GM20431 (cell line): ENCODE results near the gene RTN4RL1.
"Not testable (repeated sequence)": the region's sequence is repeated elsewhere in the genome, so short reads cannot be mapped to it uniquely, and the experiment has no call there.

Experiments
- in situ Hi-C: fragments of 300-500 bp; cut with MseI, MboI; formaldehyde crosslinking; loops from one replicate; pipeline ENCODE4 v1.15.0; 2020; ENCODE audit warnings: low sequenced_read_pairs; ENCODE audit not compliant: unreplicated experiment

The RTN4RL1 gene

GRCh38 chr17:1985686-1986085, 39.4 kb downstream of the RTN4RL1 start:
- in situ Hi-C loops = no loop called here

DNA sequence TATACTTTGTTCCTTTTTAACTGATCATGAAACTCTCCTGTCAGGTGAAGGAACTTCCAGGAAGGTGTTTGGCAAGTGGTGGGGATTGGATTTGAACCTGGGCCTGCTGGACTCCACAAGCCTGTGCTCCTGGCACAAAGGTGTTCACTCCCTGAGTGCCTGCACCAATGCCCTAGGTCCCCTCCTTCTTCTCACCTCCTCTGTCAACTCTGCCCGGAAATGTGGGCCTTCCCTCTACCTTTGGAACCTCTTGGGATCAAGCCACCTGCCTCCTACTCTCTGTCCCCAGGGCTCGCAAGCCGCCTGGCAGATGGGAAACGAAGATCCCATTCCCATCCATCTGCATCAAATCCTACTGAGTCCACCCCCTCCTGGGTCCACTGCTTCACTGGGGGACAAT, 40.0 kb downstream of the RTN4RL1 start:
- in situ Hi-C loops = no loop called here

- in situ Hi-C loops = not testable (repeated sequence)
Measured at GRCh38 chr17:1982793-1983366, 42.3 kb downstream of the RTN4RL1 start.

DNA sequence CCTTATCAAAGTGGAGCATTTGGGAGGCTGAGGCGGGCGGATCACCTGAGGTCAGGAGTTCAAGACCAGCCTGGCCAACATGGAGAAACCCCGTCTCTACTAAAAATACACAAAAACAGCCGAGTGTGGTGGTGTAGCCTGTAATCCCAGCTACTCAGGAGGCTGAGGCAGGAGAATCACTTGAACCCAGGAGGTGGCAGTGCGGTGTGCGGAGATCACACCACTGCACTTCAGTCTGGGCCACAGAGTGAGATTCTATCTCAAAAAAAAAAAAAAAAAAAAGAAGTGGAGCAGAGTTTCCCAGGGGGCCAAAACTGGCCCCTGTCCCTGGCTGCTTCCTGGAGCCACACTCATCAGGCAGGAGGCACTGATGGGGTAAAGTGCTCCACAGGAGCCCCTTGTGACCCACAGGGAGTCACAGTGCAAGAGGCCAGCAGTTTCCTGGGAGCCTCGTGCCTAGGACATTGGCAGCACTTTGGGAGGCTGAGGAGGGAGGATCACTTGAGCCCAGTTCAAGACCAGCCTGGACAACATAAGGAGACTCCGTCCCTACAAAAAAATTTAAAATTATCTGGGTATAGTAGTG, 44.4 kb downstream of the RTN4RL1 start:
- in situ Hi-C loops = no loop called here

GRCh38 chr17:1979182-1979985, 45.8 kb downstream of the RTN4RL1 start:
- in situ Hi-C loops = no loop called here

- in situ Hi-C loops = no loop called here
Measured at GRCh38 chr17:1978396-1978949, 46.7 kb downstream of the RTN4RL1 start.

DNA sequence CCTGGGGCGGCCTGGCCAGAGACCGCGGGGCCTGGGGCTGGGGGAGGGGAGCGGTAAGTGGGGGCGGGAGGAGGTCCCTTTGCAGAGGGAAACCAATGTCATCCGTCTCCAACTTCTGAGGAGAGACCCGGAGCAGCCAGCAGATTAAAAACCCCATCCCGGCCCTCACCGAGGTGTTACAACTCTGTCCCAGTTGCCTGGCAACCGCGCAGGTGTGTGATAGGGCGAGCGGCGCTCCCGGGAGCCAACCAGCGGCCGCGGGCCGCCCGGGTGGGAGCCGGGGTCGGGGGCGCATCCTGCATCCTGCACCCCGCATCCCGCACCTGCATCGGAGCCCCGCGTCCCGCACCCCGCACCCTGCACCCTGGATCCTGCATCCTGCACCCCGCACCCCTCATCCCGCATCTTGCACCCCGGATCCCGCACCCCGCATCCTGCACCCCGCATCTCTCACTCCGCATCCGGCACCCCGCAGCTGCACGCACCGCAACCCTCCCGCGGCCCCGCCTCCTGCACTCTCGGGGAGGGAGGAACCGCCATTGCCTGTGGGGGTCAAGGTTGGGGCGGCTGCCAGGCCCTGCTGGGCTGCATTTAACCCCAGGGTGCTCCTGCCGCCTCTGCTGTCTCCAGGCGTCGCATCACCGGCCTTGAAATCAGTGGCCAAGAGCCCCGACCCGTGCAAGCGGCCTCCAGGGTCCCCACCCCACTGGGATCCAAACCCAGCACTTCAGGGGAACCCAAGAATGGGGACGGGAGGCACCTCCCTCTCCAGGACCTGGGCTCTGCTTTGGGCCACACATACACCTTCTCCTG, 47.3 kb downstream of the RTN4RL1 start:
- in situ Hi-C loops = no loop called here

DNA sequence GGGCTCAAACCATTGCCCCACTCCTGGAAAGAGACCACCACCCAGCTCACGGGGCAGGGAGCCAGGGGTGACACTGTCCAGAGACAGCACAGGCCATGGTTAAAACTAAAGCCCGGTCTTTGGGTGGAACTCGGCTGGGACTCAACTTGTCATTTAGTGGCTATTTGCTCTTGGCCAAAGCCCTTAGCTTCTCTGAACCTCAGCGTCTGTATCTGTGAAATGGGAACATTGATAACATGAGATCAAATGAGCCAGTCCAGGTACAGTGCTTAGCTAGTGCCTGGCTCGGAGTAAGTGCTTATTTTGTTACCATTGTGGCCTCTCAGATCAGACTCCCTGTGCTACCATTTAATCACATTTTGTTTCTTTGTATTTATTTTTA, 48.5 kb downstream of the RTN4RL1 start:
- in situ Hi-C loops = no loop called here

GRCh38 chr17:1976000-1976682, 49.0 kb downstream of the RTN4RL1 start:
- in situ Hi-C loops = no loop called here

GRCh38 chr17:1975573-1975972, 49.6 kb downstream of the RTN4RL1 start:
- in situ Hi-C loops = no loop called here

- in situ Hi-C loops = no loop called here
Measured at GRCh38 chr17:1972487-1973160, 52.5 kb downstream of the RTN4RL1 start.

GRCh38 chr17:1970843-1971384, 54.2 kb downstream of the RTN4RL1 start:
- in situ Hi-C loops = no loop called here

GRCh38 chr17:1969712-1970111, 55.4 kb downstream of the RTN4RL1 start:
- in situ Hi-C loops = no loop called here

GRCh38 chr17:1967213-1967612, 57.9 kb downstream of the RTN4RL1 start:
- in situ Hi-C loops = no loop called here

DNA sequence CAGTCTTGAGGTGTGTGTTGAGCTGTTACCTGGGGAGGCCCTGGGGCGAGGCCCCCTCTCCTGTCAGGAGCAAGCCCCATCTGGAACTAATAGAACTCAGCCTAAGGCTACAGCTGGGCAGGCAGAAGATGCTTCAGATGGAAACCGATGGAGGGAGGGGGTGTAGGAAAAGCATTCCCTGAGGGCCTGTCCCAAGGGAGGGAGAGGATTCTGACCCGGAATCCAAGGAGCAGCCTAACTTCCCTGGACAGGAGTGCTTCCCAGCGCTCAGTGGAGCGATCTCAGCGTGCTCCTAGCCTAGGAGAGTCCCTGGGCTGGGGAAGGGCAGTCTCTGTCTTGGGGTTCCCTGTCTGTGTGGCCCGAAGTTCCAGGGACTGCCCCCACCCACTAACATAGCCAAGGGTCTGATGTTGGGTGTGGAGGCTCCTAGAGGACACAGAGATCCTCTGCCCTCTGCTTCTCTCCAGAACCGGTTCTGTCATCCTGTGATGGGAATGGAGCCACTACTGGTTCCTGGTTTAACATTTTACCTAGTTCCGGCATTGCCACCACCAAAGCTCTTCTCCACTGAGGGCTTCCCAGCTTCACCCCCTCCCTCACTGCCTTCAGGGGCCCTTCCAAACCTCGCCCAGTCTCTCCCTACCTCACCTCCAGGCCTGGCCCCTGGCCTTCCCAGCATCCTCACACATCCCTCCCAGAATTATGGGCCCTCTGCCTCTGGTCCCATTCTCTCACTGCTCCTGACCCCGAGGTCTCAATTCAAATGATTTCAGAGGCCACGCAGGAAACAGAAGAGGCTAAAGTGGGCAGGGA, 58.7 kb downstream of the RTN4RL1 start:
- in situ Hi-C loops = no loop called here

- in situ Hi-C loops = no loop called here
Measured at GRCh38 chr17:1965556-1966273, 59.4 kb downstream of the RTN4RL1 start.

DNA sequence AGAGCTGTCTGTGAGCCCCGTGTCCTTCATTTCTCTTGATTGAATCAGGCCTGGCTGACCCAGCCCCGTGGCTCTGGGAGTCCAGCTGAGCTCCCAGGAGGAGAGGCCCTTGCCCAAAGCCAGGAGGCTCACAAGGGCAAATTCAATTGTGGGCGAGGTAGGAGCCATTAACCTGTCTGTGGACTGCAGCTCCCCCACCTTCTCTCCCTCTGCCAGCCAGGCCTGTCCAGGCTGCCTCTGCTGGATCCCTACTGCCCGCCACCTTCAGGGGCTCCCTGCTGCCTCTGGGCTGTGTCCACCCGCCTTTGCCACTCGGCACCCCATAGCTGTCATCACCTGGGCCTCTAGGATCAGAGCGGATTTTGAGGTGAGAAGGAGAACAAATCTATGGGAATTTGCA, 61.9 kb downstream of the RTN4RL1 start:
- in situ Hi-C loops = no loop called here

DNA sequence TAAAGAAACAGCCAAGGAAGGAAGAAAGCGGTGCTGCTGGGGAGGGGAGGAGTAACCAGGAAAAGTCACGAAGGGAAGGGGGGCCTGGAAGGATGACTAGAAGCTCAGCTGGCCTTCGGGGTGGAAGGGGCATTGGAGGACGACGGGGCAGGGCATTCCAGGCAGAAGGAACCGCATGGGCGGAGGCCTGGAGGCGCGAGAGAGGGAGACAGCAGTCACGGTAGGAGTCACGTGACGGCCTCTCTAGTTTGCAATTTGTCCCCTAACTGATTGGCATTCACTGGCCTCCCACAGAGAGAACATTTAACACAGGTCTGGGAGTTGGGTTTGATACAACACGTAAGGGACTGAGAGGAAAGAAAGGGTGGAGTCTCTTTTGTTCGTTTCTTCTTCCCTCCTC, 63.9 kb downstream of the RTN4RL1 start:
- in situ Hi-C loops = no loop called here
